Spinal cord (tissue), 10 donors: ENCODE measurements around the gene TRMT112. TPM values are rescaled to one million over a fixed set of nuclear protein-coding genes. Genes with fewer than 3 reads are reported as not detected.
A peak's percentile ranks its signal among the peaks of the same experiment; 100 is the strongest.
"Not testable (repeated sequence)": the region's sequence is repeated elsewhere in the genome, so short reads cannot be mapped to it uniquely, and the experiment has no call there.

Experiments used
- DNase-seq, 6 donors: peaks; one replicate each; pipeline versions ENCODE4 v3.0.0 to v3.0.0-alpha.2; 2013 to 2015; ENCODE audit warnings: low spot score in 6 of 6, low read depth in 4 of 6
- H3K27ac ChIP-seq: one replicate; pipeline ENCODE4 v1.5.1; 2013; ENCODE audit warnings: low read depth, low read length, control low read depth
- H3K27me3 ChIP-seq: one replicate; pipeline ENCODE4 v1.6.1; 2013; ENCODE audit warnings: low read length; ENCODE audit not compliant: control insufficient read depth, insufficient read depth
- H3K36me3 ChIP-seq: one replicate; pipeline ENCODE4 v1.6.1; 2013; ENCODE audit warnings: low read length; ENCODE audit not compliant: control insufficient read depth, insufficient read depth
- H3K4me1 ChIP-seq: one replicate; pipeline ENCODE4 v1.6.1; 2013; ENCODE audit warnings: low read length; ENCODE audit not compliant: control insufficient read depth, insufficient read depth
- H3K4me3 ChIP-seq: one replicate; pipeline ENCODE4 v1.5.1; 2013; ENCODE audit warnings: low read depth, low read length, control low read depth
- H3K9me3 ChIP-seq: one replicate; pipeline ENCODE4 v1.6.1; 2013; ENCODE audit warnings: low read length; ENCODE audit not compliant: control insufficient read depth, insufficient read depth
- WGBS: methylation state at CpG from one replicate; pipeline ENCODE4 v1.1.5; 2013; ENCODE audit warnings: missing lambda C conversion rate; ENCODE audit not compliant: insufficient coverage; 5-methylcytosine and 5-hydroxymethylcytosine counted together
- polyA plus RNA-seq, 2 donors: library from polyadenylated mRNA; unstranded; fragments of 120-200 nt; gene quantifications; one replicate each; pipeline ENCODE4 v1.2.1, GENCODE V29; 2013; ENCODE audit not compliant: insufficient read length in 2 of 2
- total RNA-seq, 2 donors: library from RNA; depleted of rRNA in 1 of 2; stranded (reverse); fragments of 120-200 nt in 1 of 2; fragments of >200 nt in 1 of 2; gene quantifications; one replicate each; pipeline versions ENCODE4 v1.2.3 to v1.2.4, GENCODE V29; 2013 to 2014
- donor health status: healthy.

The TRMT112 gene
- total and polyA plus RNA-seq, 4 donors: 84.2 to 343 (median 143) TPM

- H3K36me3 ChIP-seq: peaks cover 3% of the 10 kb centered on the region
- peaks cover 7% of the 10 kb centered on the region for H3K4me1 ChIP-seq
- H3K27ac ChIP-seq: no peak overlapping the region
- 58% methylated on average over 3 of the region's 13 CpGs for WGBS
- no peak overlapping the region for H3K4me3 ChIP-seq
- peak in 1 of 6 donors; percentile 63 for DNase-seq
- no peaks in the 10 kb centered on the region for H3K27me3 ChIP-seq
- no peaks in the 10 kb centered on the region for H3K9me3 ChIP-seq
Observed at GRCh38 chr11:64334764-64335735, 17.7 kb upstream of the TRMT112 start.

GRCh38 chr11:64333556-64333955 is 16.2 kb upstream of the TRMT112 start:
- Histone ChIP-seq H3K9me3 (no peaks in the 10 kb centered on the region), H3K27ac (no peak overlapping the region), H3K36me3 (peaks cover 3% of the 10 kb centered on the region), H3K27me3 (no peaks in the 10 kb centered on the region), H3K4me3 (no peak overlapping the region), H3K4me1 (peaks cover 7% of the 10 kb centered on the region)
- DNase-seq: no peak
- 80% methylated on average over 2 of the region's 8 CpGs for WGBS

GRCh38 chr11:64331569-64332371 is 14.4 kb upstream of the TRMT112 start:
- Histone ChIP-seq H3K36me3 (peaks cover 3% of the 10 kb centered on the region), H3K27me3 (no peaks in the 10 kb centered on the region), H3K9me3 (no peaks in the 10 kb centered on the region), H3K4me3 (no peak overlapping the region), H3K4me1 (peaks cover 7% of the 10 kb centered on the region), H3K27ac (no peak overlapping the region)
- 55% methylated on average over 20 of the region's 20 CpGs for WGBS
- DNase-seq: peak in 2 of 6 donors; percentile 18 to 52

- 69% methylated on average over 10 of the region's 11 CpGs for WGBS
- H3K9me3 ChIP-seq: no peaks in the 10 kb centered on the region
Observed at GRCh38 chr11:64330888-64331287, 13.5 kb upstream of the TRMT112 start.

GRCh38 chr11:64327993-64328392 is 10.6 kb upstream of the TRMT112 start:
- Histone ChIP-seq H3K9me3 (no peaks in the 10 kb centered on the region), H3K36me3 (peaks cover 16% of the 10 kb centered on the region), H3K27ac (no peak overlapping the region), H3K4me3 (no peak overlapping the region), H3K4me1 (peaks cover 7% of the 10 kb centered on the region), H3K27me3 (no peaks in the 10 kb centered on the region)
- 84% methylated on average over 3 of the region's 3 CpGs for WGBS
- no peak for DNase-seq

More at GRCh38 chr11:64330888-64331287, 13.5 kb upstream of the TRMT112 start:
- no peak overlapping the region for H3K4me3 ChIP-seq
- DNase-seq: no peak
- H3K27ac ChIP-seq: no peak overlapping the region
- peaks cover 3% of the 10 kb centered on the region for H3K36me3 ChIP-seq
- no peaks in the 10 kb centered on the region for H3K27me3 ChIP-seq
- H3K4me1 ChIP-seq: peaks cover 7% of the 10 kb centered on the region

- no peak for DNase-seq
- Histone ChIP-seq H3K4me1 (peaks cover 7% of the 10 kb centered on the region), H3K27ac (no peak overlapping the region), H3K36me3 (peaks cover 22% of the 10 kb centered on the region), H3K4me3 (no peak overlapping the region), H3K27me3 (no peaks in the 10 kb centered on the region), H3K9me3 (no peaks in the 10 kb centered on the region)
- no CpG with 5 or more reads among the region's 2 CpGs for WGBS
Observed at GRCh38 chr11:64327375-64327774, 10.0 kb upstream of the TRMT112 start.

- H3K4me3 ChIP-seq: no peak overlapping the region
- no peak overlapping the region for H3K27ac ChIP-seq
- H3K4me1 ChIP-seq: no peaks in the 10 kb centered on the region
- H3K9me3 ChIP-seq: no peaks in the 10 kb centered on the region
- DNase-seq: no peak
- no peaks in the 10 kb centered on the region for H3K27me3 ChIP-seq
- H3K36me3 ChIP-seq: peaks cover 37% of the 10 kb centered on the region
- WGBS: 92% methylated on average over 5 of the region's 11 CpGs
Observed at GRCh38 chr11:64324692-64325469, 7.5 kb upstream of the TRMT112 start.

GRCh38 chr11:64323984-64324383 is 6.6 kb upstream of the TRMT112 start:
- H3K27me3 ChIP-seq, H3K4me3 ChIP-seq, H3K9me3 ChIP-seq, H3K27ac ChIP-seq, H3K4me1 ChIP-seq, DNase-seq: not testable (repeated sequence)
- H3K36me3 ChIP-seq: peaks cover 40% of the 10 kb centered on the region
- 91% methylated on average over 4 of the region's 4 CpGs for WGBS

- 70% methylated on average over 3 of the region's 5 CpGs for WGBS
- Histone ChIP-seq H3K9me3 (no peaks in the 10 kb centered on the region), H3K27ac (no peak overlapping the region), H3K27me3 (no peaks in the 10 kb centered on the region), H3K4me3 (no peak overlapping the region), H3K4me1 (peaks cover 10% of the 10 kb centered on the region), H3K36me3 (peaks cover 40% of the 10 kb centered on the region)
- DNase-seq: no peak
Observed at GRCh38 chr11:64323373-64323772, 6.0 kb upstream of the TRMT112 start.
